Measurements from ENCODE around the gene TREH.
"Not testable (repeated sequence)": the region's sequence is repeated elsewhere in the genome, so short reads cannot be mapped to it uniquely, and the experiment has no call there.

- not testable (repeated sequence) for TF ChIP-seq CTCF (conservative IDR thresholded peaks at IDR 0.05; ENCODE audit: low read length); EZH2phosphoT487 (IDR thresholded peaks at IDR 0.05; ENCODE audit: borderline replicate concordance)
Observed at GRCh38 chr11:118718562-118718961, 39.1 kb upstream of the TREH start.

All from Loucy (cell line).